ENCODE results near the gene OLIG2. TPM values are rescaled to one million over a fixed set of nuclear protein-coding genes. Genes with fewer than 3 reads are reported as not detected.

OLIG2 gene
- polyA plus RNA-seq, 1 of the 3 experiments (the other 2 are of a cell fraction): not detected

- TF ChIP-seq REST (IDR thresholded peaks at IDR 0.05; ENCODE audit: low read depth, low read length) (no peak), EZH2phosphoT487 (IDR thresholded peaks at IDR 0.05; ENCODE audit: borderline replicate concordance, low read depth) (no peak), YY1 (IDR thresholded peaks at IDR 0.05; ENCODE audit: low read depth) (no peak), IRF3 (IDR thresholded peaks at IDR 0.05; ENCODE audit: low read depth, low read length) (no peak), TCF12 (IDR thresholded peaks at IDR 0.05) (no peak), GABPA (IDR thresholded peaks at IDR 0.05; ENCODE audit: low read depth) (no peak), USF2 (IDR thresholded peaks at IDR 0.05; ENCODE audit: borderline replicate concordance, low read depth, low read length) (no peak)
Observed at GRCh38 chr21:33075596-33076195, 50.0 kb downstream of the OLIG2 start (continued).

- ChIA-PET CTCF (no interaction called here), POLR2A (no interaction called here)
- Histone ChIP-seq H3K9ac (no peak overlapping the region), H3K27me3 (ENCODE audit: insufficient read depth) (peaks cover 75% of the 10 kb centered on the region), H3K27ac (ENCODE audit: low read depth in 2 of 2, low read length in 1 of 2) (no peak overlapping the region), H3K9me3 (no peaks in the 10 kb centered on the region), H2AFZ (ENCODE audit: low read depth) (no peak overlapping the region), H3F3A (replicated peaks; ENCODE audit: insufficient read depth) (no peaks in the 10 kb centered on the region), H3K4me2 (no peak overlapping the region), H3K4me3 (ENCODE audit: low read depth in 2 of 2, low read length in 1 of 2) (no peak overlapping the region), H3K9me2 (no peaks in the 10 kb centered on the region), H4K20me1 (ENCODE audit: insufficient read depth) (no peaks in the 10 kb centered on the region), H3K4me1 (ENCODE audit: control insufficient read depth in 1 of 2, insufficient read depth in 2 of 2, low read depth in 1 of 2, low read length in 1 of 2) (no peaks in the 10 kb centered on the region), H3K79me2 (ENCODE audit: insufficient read depth) (no peaks in the 10 kb centered on the region), H3K36me3 (replicated peaks in 1 of 2; ENCODE audit: control insufficient read depth in 1 of 2, insufficient read depth in 2 of 2, low read length in 1 of 2) (no peaks in the 10 kb centered on the region)
- 14% methylated on average over 11 of the region's 11 CpGs for WGBS (ENCODE audit: low lambda C conversion rate)
- no peak for DNase-seq
- no peak for TF ChIP-seq ZBTB33 (IDR thresholded peaks at IDR 0.05; ENCODE audit: borderline replicate concordance, low read depth)
- no peak for TF ChIP-seq FOSL2 (IDR thresholded peaks at IDR 0.05; ENCODE audit: borderline replicate concordance, low read depth)
- no peak for TF ChIP-seq MAX (IDR thresholded peaks at IDR 0.05; ENCODE audit: low read depth)
- no peak for TF ChIP-seq NFIC (IDR thresholded peaks at IDR 0.05; ENCODE audit: borderline replicate concordance)
- TF ChIP-seq TEAD4 (IDR thresholded peaks at IDR 0.05; ENCODE audit: borderline replicate concordance, insufficient read depth): no peak
- no peak for TF ChIP-seq RXRA (IDR thresholded peaks at IDR 0.05; ENCODE audit: borderline replicate concordance, low read depth)
- no peak for TF ChIP-seq USF1 (IDR thresholded peaks at IDR 0.05; ENCODE audit: borderline replicate concordance, low read depth)
- no peak for TF ChIP-seq FOXM1 (IDR thresholded peaks at IDR 0.05; ENCODE audit: low read depth)
- TF ChIP-seq CTCF (IDR thresholded peaks at IDR 0.05): no peak
- no peak for TF ChIP-seq SIN3A (IDR thresholded peaks at IDR 0.05; ENCODE audit: borderline replicate concordance, low read depth, low read length)
- TF ChIP-seq EP300 (IDR thresholded peaks at IDR 0.05; ENCODE audit: borderline replicate concordance in 1 of 2, low read depth in 1 of 2, low read length in 1 of 2): no peak
- no peak for TF ChIP-seq POLR2AphosphoS5 (IDR thresholded peaks at IDR 0.05; ENCODE audit: low read depth, low read length)
Observed at GRCh38 chr21:33076600-33077329, 51.0 kb downstream of the OLIG2 start.

All from SK-N-SH (cell line).